ENCODE results near the gene DCTN3.

- TF ChIP-seq POLR2A (IDR thresholded peaks at IDR 0.05; ENCODE audit: low read length) = no peak
- no peak for TF ChIP-seq GATA1 (IDR thresholded peaks at IDR 0.05; ENCODE audit: low read depth, low read length)
Observed at GRCh38 chr9:34648673-34649072, 28.4 kb upstream of the DCTN3 start.

Measured in erythroblast (primary cell).